Lower leg skin (tissue), 4 donors: ENCODE results near the gene RBM26. TPM values are rescaled to one million over a fixed set of nuclear protein-coding genes. Genes with fewer than 3 reads are reported as not detected.

Experiments
- DNase-seq, 2 donors: peaks; one replicate each; pipeline ENCODE4 v3.0.0-alpha.2; 2019; ENCODE audit warnings: low spot score in 2 of 2
- H3K4me3 ChIP-seq: fragments of 200-600 bp; sonication (generic); 2 replicates; pipeline ENCODE4 v1.5.1; 2017; ENCODE audit warnings: mild to moderate bottlenecking, low read depth; ENCODE audit not compliant: poor library complexity, severe bottlenecking
- POLR2A ChIP-seq, 2 donors: fragments of 450-650 bp; IDR thresholded peaks; one replicate each; pipeline ENCODE4 v1.6.1; 2016 to 2017; ENCODE audit warnings: antibody characterized with exemption in 2 of 2, mild to moderate bottlenecking in 1 of 2, moderate library complexity in 1 of 2
- WGBS, 2 donors: methylation state at CpG; one replicate each; pipeline ENCODE4 v1.1.5; 2018; 5-methylcytosine and 5-hydroxymethylcytosine counted together
- intact Hi-C: fragments of 100-400 bp; cut with DNase I; formaldehyde crosslinking; loops from one replicate; pipeline ENCODE4 v1.15.0; 2023; ENCODE audit warnings: low total_unique reads
- total RNA-seq, 4 donors: library from RNA; depleted of rRNA; stranded (reverse); fragments of >200 nt; gene quantifications; one replicate each; pipeline ENCODE4 v1.1.0, GENCODE V29; 2016
- TF ChIP-seq, protein P1 (sequence below), 3 donors: fragments of 450-650 bp; IDR thresholded peaks; one replicate each; pipeline ENCODE4 v1.5.1; 2016; ENCODE audit warnings: antibody characterized with exemption in 3 of 3, mild to moderate bottlenecking in 3 of 3, moderate library complexity in 2 of 3

Gene RBM26
- total RNA-seq, 4 donors from 2014 or later: 23.5 to 29.6 (median 28.8) TPM

DNA sequence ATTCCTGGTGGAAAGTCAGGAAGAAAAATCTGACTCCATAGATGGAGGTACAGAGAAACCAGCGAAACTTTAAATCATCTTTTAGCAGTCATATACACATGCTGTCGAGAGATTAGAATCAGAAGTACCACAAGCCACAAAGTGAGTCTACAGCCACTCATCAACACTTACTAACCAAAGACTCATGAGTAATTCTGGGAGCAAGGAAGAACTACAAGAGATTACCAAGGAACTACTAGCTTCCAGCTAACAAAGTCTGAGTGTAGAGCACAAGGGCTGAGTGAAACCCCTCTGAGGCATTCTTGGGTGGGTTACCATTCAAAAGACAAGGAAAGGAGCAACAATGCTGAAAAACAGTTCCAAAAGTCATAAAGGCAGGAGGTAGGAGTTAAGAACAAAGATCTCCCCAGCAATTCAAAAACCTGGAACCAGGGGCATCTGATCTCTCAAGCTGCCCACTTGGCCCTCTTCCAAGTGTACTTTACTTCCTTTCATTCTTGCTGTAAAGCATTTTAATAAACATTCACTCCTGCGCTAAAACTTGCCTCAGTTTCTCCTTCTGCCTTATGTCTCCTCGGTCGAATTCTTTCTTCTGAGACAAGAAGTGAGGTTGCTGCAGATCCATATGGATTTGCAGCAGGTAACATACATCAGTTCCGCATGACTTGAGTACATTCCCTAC, 13.0 kb downstream of the RBM26 start:
- TF ChIP-seq, protein P1, sequence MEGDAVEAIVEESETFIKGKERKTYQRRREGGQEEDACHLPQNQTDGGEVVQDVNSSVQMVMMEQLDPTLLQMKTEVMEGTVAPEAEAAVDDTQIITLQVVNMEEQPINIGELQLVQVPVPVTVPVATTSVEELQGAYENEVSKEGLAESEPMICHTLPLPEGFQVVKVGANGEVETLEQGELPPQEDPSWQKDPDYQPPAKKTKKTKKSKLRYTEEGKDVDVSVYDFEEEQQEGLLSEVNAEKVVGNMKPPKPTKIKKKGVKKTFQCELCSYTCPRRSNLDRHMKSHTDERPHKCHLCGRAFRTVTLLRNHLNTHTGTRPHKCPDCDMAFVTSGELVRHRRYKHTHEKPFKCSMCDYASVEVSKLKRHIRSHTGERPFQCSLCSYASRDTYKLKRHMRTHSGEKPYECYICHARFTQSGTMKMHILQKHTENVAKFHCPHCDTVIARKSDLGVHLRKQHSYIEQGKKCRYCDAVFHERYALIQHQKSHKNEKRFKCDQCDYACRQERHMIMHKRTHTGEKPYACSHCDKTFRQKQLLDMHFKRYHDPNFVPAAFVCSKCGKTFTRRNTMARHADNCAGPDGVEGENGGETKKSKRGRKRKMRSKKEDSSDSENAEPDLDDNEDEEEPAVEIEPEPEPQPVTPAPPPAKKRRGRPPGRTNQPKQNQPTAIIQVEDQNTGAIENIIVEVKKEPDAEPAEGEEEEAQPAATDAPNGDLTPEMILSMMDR (IDR thresholded peaks at IDR 0.05): no peak
- TF ChIP-seq POLR2A (IDR thresholded peaks at IDR 0.05): no peak
- whole genome bisulfite sequencing, 2 donors: 83 to 90% methylated on average over 6 of the region's 6 CpGs
- intact Hi-C loops: no loop called here
- DNase-seq: no peak
- no peak overlapping the region for H3K4me3 ChIP-seq

DNA sequence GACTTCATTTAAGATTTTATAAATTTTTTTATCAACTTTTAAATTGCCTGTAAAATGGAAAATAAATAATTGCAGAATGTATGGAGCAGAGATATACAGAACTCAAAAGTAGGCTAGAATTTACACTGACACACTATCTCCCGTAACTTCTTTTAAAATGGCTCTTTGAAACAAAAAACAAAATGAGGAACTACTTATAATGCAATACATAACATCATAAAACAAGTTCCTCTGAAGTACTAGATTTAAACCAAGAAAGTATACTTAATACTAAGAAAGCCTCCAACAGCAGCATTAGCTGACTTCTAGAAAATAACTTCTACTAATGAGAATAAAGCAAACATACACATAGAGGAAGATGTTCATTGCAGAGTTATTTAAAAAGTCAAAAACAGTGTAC, 17.0 kb downstream of the RBM26 start:
- TF ChIP-seq POLR2A (IDR thresholded peaks at IDR 0.05): no peak
- TF ChIP-seq, protein P1 (IDR thresholded peaks at IDR 0.05): no peak
- 93 to 97% methylated on average over 1 of the region's 1 CpG for WGBS, 2 donors
- DNase-seq: no peak
- intact Hi-C loops: no loop called here
- H3K4me3 ChIP-seq: no peak overlapping the region

DNA sequence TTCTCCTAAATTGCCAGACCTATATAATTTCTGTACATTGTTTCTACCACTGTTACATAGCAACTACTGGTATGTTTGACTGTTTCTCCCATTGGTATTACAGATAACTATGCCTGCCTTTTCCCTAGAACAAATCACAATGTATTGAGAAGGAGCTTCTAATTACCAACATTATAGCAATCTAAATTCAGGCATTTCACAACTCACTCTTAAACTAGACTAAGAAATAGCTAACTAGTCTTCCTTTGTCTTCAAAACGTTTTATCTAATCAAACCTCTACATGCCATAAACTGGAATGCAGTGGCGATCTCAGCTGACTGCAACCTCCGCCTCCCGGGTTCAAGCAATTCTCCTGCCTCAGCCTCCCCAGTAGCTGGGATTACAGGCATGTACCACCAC, 18.2 kb downstream of the RBM26 start:
- no peak for TF ChIP-seq POLR2A (IDR thresholded peaks at IDR 0.05)
- TF ChIP-seq, protein P1 (IDR thresholded peaks at IDR 0.05): no peak
- no peak for DNase-seq
- WGBS, 2 donors: 89% methylated on average over 4 of the region's 4 CpGs

DNA sequence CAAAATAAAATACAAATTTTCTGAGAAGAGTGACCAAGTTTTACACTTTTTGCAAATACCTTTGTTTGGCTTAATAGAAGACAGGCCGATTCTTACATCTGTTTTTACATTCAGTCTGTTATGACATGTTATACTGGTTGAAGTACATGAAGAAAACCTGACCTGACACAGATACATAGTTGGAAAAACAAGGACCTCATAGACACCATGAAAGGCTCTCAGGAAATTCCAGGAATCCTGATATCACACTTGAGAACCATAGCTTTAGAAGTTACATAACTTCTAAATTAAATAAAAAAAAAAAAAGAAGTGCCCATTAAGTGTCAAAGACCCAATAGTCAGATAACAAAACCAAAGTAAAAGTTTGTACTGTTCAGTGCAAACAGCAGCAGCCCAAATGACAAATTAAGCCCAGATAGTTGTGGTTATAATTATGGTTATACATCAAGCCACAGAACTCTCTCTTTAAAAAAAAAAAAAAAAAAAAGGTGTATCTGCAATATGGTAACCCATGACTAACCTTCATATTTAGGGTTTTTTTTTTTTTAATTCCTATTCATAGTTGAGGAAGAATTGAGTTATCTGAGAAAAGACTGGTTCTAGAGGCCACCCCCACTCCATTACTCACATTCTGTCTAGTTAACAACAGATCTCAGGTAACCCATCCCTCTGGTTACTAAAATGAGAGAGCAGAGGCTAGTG, 19.8 kb downstream of the RBM26 start:
- 74 to 89% methylated on average over 1 of the region's 1 CpG for WGBS, 2 donors
- H3K4me3 ChIP-seq: no peak overlapping the region
- intact Hi-C loops: no loop called here
- TF ChIP-seq, protein P1 (IDR thresholded peaks at IDR 0.05): no peak
- TF ChIP-seq POLR2A (IDR thresholded peaks at IDR 0.05): no peak
- no peak for DNase-seq

More for the DNA sequence above, 18.2 kb downstream of the RBM26 start:
- H3K4me3 ChIP-seq: no peak overlapping the region
- intact Hi-C loops: no loop called here

DNA sequence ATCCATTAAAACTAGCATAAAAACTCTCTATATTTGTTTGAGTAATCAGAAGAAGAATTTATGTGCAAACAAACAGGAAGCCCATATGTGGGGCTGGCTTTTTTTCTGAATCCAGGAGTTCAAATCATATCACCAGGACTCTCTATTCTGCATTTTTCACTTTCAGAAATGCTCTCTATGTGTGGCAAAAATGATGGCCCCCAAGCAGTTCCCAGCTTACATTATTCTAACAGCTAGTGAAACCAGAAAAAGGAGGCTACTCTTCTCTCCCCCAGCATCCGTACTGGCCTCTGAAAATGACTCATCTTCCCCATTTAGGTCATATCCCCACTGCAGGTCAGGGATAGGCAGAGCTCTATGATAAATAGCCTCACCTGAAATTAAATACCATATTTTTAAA, 20.4 kb downstream of the RBM26 start:
- WGBS, 2 donors: 42% methylated on average over 1 of the region's 1 CpG

More for the DNA sequence above, 20.4 kb downstream of the RBM26 start:
- no peak for TF ChIP-seq POLR2A (IDR thresholded peaks at IDR 0.05)
- TF ChIP-seq, protein P1 (IDR thresholded peaks at IDR 0.05): no peak
- DNase-seq: no peak
- H3K4me3 ChIP-seq: no peak overlapping the region
- intact Hi-C loops: no loop called here
